Activated CD4-positive, alpha-beta T cell treated with anti-CD3 and anti-CD28 coated beads, Interleukin-2, amount 10 ng/mL, durations not matched to agents 24 days and 14 days (primary cell): ENCODE measurements around the gene HBG1. TPM values are rescaled to one million over a fixed set of nuclear protein-coding genes. Genes with fewer than 3 reads are reported as not detected.

Source experiments
- DNase-seq: peaks from one replicate; pipeline ENCODE4 v3.0.0; 2022
- H3K27ac Mint-ChIP-seq: one replicate; pipeline ENCODE4 v1.8.0; 2022; ENCODE audit warnings: mild to moderate bottlenecking, mixed read lengths
- H3K27me3 Mint-ChIP-seq: one replicate; pipeline ENCODE4 v1.8.0; 2022; ENCODE audit warnings: mixed read lengths
- H3K36me3 Mint-ChIP-seq: one replicate; pipeline ENCODE4 v1.8.0; 2022; ENCODE audit warnings: low read depth, mild to moderate bottlenecking, mixed read lengths
- H3K4me1 Mint-ChIP-seq: one replicate; pipeline ENCODE4 v1.8.0; 2021; ENCODE audit warnings: mixed read lengths
- H3K4me3 Mint-ChIP-seq: one replicate; pipeline ENCODE4 v1.8.0; 2022; ENCODE audit warnings: mild to moderate bottlenecking, moderate library complexity, mixed read lengths
- H3K9me3 Mint-ChIP-seq: one replicate; pipeline ENCODE4 v1.8.0; 2021; ENCODE audit warnings: mixed read lengths
- intact Hi-C: fragments of 100-400 bp; cut with micrococcal nuclease; formaldehyde crosslinking; loops from one replicate; pipeline ENCODE4 v1.15.1; 2023
- total RNA-seq: library from RNA; stranded (reverse); gene quantifications from 2 replicates; pipeline ENCODE4 v1.2.3, GENCODE V29; 2022

HBG1 gene
- total RNA-seq, 1 donor from 2014 or later = not detected

- no peak overlapping the region for H3K27ac Mint-ChIP-seq
- intact Hi-C loops = no loop called here
Observed at GRCh38 chr11:5204787-5205186, 44.9 kb downstream of the HBG1 start.

DNA sequence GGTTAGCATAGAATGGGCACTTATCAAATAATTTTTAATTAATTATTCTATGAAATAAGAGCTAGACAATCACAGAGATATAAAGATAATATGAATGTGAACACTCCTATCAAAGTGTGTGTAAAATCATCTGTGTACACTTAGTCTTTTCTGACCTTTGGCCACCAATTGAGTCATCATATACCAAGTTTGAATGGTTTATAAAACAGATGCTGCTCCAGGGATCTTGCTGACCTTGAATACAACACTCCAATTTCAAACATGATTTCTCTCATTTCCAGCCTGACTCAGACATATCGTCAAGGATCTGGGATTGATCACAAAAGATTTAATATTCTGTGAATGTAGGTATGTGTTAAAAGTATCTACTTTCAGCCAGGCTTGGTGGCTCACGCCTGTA, 46.3 kb downstream of the HBG1 start:
- no peaks in the 10 kb centered on the region for H3K4me1 Mint-ChIP-seq
- H3K27ac Mint-ChIP-seq = no peak overlapping the region
- DNase-seq = no peak
- no peak overlapping the region for H3K4me3 Mint-ChIP-seq
- H3K36me3 Mint-ChIP-seq = no peaks in the 10 kb centered on the region
- intact Hi-C loops = no loop called here
- H3K27me3 Mint-ChIP-seq = no peaks in the 10 kb centered on the region
- no peaks in the 10 kb centered on the region for H3K9me3 Mint-ChIP-seq

More at GRCh38 chr11:5204787-5205186, 44.9 kb downstream of the HBG1 start:
- no peaks in the 10 kb centered on the region for H3K4me1 Mint-ChIP-seq
- H3K4me3 Mint-ChIP-seq = no peak overlapping the region
- no peak for DNase-seq
- H3K9me3 Mint-ChIP-seq = no peaks in the 10 kb centered on the region
- H3K36me3 Mint-ChIP-seq = no peaks in the 10 kb centered on the region
- H3K27me3 Mint-ChIP-seq = no peaks in the 10 kb centered on the region

GRCh38 chr11:5200582-5200981, 49.1 kb downstream of the HBG1 start, which contains the start of gene OR51V1:
Gene OR51V1, minus strand, starts transcription at chr11:5200682. Its CDS starts 0 bp downstream, at chr11:5200682.
- Mint-ChIP-seq H3K9me3 (no peaks in the 10 kb centered on the region), H3K4me1 (no peaks in the 10 kb centered on the region), H3K27ac (no peak within 1 kb of the TSS), H3K4me3 (no peak within 1 kb of the TSS), H3K27me3 (no peaks in the 10 kb centered on the region), H3K36me3 (no peaks in the 10 kb centered on the region)
- intact Hi-C loops = no loop called here
- DNase-seq = no peak

GRCh38 chr11:5198285-5198684, 51.4 kb downstream of the HBG1 start:
- intact Hi-C loops = no loop called here

More at GRCh38 chr11:5198285-5198684, 51.4 kb downstream of the HBG1 start:
- Mint-ChIP-seq H3K4me3 (no peak overlapping the region), H3K9me3 (no peaks in the 10 kb centered on the region), H3K27ac (no peak overlapping the region), H3K4me1 (no peaks in the 10 kb centered on the region), H3K36me3 (no peaks in the 10 kb centered on the region), H3K27me3 (no peaks in the 10 kb centered on the region)
- DNase-seq = no peak

Other genes starting within 250 kb of the HBG1 start
- not detected in 2 replicates for gene OR52J3, start 203.3 kb downstream of the HBG1 start, total RNA-seq
- gene OR52E2, start 190.2 kb downstream of the HBG1 start, total RNA-seq = not detected in 2 replicates
- gene OR52E1, start 180.3 kb downstream of the HBG1 start, total RNA-seq = not detected in 2 replicates
- gene OR52A5, start 111.5 kb downstream of the HBG1 start, total RNA-seq = not detected in 2 replicates
- gene OR52A1, start 95.1 kb downstream of the HBG1 start, total RNA-seq = not detected in 2 replicates
- not detected in 2 replicates for gene OR51V1, start 49.2 kb downstream of the HBG1 start, total RNA-seq
- not detected in 2 replicates for gene HBB, start 22.8 kb downstream of the HBG1 start, total RNA-seq
- gene HBD, start 15.4 kb downstream of the HBG1 start, total RNA-seq = not detected in 2 replicates
- gene HBG2, start 4.9 kb upstream of the HBG1 start, total RNA-seq = not detected in 2 replicates
- gene HBE1, start 20.1 kb upstream of the HBG1 start, total RNA-seq = not detected in 2 replicates
- gene OR51B4, start 52.1 kb upstream of the HBG1 start, total RNA-seq = not detected in 2 replicates
- gene OR51B2, start 74.4 kb upstream of the HBG1 start, total RNA-seq = not detected in 2 replicates
- gene OR51B5, start 93.7 kb upstream of the HBG1 start, total RNA-seq = not detected in 2 replicates
- not detected in 2 replicates for gene OR51B6, start 101.7 kb upstream of the HBG1 start, total RNA-seq
- gene OR51M1, start 134.0 kb upstream of the HBG1 start, total RNA-seq = not detected in 2 replicates
- gene OR51Q1, start 172.3 kb upstream of the HBG1 start, total RNA-seq = not detected in 2 replicates
- not detected in 2 replicates for gene OR51I1, start 191.7 kb upstream of the HBG1 start, total RNA-seq
- gene OR51I2, start 199.5 kb upstream of the HBG1 start, total RNA-seq = not detected in 2 replicates
- not detected in 2 replicates for gene OR52D1, start 238.8 kb upstream of the HBG1 start, total RNA-seq